ENCODE results near the gene TXNDC11.

The TXNDC11 gene

GRCh38 chr16:11675561-11676511, 66.8 kb downstream of the TXNDC11 start:
- TF ChIP-seq, protein P1, sequence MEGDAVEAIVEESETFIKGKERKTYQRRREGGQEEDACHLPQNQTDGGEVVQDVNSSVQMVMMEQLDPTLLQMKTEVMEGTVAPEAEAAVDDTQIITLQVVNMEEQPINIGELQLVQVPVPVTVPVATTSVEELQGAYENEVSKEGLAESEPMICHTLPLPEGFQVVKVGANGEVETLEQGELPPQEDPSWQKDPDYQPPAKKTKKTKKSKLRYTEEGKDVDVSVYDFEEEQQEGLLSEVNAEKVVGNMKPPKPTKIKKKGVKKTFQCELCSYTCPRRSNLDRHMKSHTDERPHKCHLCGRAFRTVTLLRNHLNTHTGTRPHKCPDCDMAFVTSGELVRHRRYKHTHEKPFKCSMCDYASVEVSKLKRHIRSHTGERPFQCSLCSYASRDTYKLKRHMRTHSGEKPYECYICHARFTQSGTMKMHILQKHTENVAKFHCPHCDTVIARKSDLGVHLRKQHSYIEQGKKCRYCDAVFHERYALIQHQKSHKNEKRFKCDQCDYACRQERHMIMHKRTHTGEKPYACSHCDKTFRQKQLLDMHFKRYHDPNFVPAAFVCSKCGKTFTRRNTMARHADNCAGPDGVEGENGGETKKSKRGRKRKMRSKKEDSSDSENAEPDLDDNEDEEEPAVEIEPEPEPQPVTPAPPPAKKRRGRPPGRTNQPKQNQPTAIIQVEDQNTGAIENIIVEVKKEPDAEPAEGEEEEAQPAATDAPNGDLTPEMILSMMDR (IDR thresholded peaks at IDR 0.05; ENCODE audit: insufficient read depth, low read depth, low read length, missing control alignments): no peak
- no peak overlapping the region for H3K4me3 ChIP-seq (ENCODE audit: low read length)
- DNase-seq (ENCODE audit: low read depth): peak; percentile 47

GRCh38 chr16:11674818-11675560, 67.7 kb downstream of the TXNDC11 start:
- DNase-seq (ENCODE audit: low read depth): peak; percentile 38
- TF ChIP-seq, protein P1 (IDR thresholded peaks at IDR 0.05; ENCODE audit: insufficient read depth, low read depth, low read length, missing control alignments): no peak

DNA sequence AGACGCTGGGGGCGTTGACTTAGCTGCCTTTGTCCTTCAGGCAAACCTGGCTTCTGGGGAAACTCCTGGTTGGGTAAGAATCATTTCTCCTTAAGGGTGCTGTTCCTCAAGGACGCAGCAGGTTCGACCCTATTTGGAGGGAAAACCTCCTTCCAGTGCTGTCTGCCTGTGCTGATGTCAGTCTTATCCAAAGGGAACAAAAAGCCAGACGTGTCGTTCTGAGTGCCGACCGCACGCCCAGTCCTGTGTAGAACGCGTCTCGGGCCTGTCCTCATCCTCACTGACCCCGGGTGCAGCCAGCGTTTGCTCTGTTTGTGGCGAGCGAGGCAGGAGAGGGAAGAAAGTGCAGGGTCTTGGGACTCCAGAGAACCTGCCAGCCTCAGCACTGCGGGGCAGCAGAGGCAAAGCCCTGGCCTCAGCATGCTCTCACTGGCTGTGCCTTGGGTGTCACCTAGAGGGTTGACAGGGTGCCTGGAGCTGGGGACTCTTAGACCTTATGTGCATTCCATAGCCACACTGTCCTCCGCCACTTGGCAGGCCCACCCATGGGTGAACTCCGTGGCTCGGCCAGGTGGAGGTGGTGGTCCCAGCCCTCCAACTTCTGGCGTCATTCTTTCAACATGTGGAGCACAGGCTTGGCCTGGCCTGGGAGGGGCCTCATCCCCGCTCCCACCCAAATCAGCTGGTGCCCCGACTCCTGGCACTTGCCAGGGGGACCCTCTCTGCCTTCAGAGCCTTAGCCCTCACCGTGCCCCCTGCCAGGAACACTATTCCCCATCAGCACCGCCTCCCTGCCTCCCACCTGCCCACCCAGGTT, 68.4 kb downstream of the TXNDC11 start:
- TF ChIP-seq, protein P1 (IDR thresholded peaks at IDR 0.05; ENCODE audit: insufficient read depth, low read depth, low read length, missing control alignments): no peak
- no peak overlapping the region for H3K4me3 ChIP-seq (ENCODE audit: low read length)
- DNase-seq (ENCODE audit: low read depth): no peak

More at GRCh38 chr16:11674818-11675560, 67.7 kb downstream of the TXNDC11 start:
- no peak overlapping the region for H3K4me3 ChIP-seq (ENCODE audit: low read length)

- no peak for DNase-seq (ENCODE audit: low read depth)
- no peak overlapping the region for H3K4me3 ChIP-seq (ENCODE audit: low read length)
- TF ChIP-seq, protein P1 (IDR thresholded peaks at IDR 0.05; ENCODE audit: insufficient read depth, low read depth, low read length, missing control alignments): no peak
Observed at GRCh38 chr16:11673091-11674000, 69.3 kb downstream of the TXNDC11 start.

GRCh38 chr16:11672206-11673090, 70.2 kb downstream of the TXNDC11 start:
- TF ChIP-seq, protein P1 (IDR thresholded peaks at IDR 0.05; ENCODE audit: insufficient read depth, low read depth, low read length, missing control alignments): no peak
- no peak for DNase-seq (ENCODE audit: low read depth)
- H3K4me3 ChIP-seq (ENCODE audit: low read length): no peak overlapping the region
